Epidermal melanocyte (primary cell): ENCODE measurements around the gene TK1.
"Not testable (repeated sequence)": the region's sequence is repeated elsewhere in the genome, so short reads cannot be mapped to it uniquely, and the experiment has no call there.

ENCODE experiments used
- DNase-seq: peaks from one replicate; pipeline ENCODE4 v3.0.0; 2011; ENCODE audit warnings: low spot score; ENCODE audit not compliant: insufficient read length

The TK1 gene, protein sequence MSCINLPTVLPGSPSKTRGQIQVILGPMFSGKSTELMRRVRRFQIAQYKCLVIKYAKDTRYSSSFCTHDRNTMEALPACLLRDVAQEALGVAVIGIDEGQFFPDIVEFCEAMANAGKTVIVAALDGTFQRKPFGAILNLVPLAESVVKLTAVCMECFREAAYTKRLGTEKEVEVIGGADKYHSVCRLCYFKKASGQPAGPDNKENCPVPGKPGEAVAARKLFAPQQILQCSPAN

DNA sequence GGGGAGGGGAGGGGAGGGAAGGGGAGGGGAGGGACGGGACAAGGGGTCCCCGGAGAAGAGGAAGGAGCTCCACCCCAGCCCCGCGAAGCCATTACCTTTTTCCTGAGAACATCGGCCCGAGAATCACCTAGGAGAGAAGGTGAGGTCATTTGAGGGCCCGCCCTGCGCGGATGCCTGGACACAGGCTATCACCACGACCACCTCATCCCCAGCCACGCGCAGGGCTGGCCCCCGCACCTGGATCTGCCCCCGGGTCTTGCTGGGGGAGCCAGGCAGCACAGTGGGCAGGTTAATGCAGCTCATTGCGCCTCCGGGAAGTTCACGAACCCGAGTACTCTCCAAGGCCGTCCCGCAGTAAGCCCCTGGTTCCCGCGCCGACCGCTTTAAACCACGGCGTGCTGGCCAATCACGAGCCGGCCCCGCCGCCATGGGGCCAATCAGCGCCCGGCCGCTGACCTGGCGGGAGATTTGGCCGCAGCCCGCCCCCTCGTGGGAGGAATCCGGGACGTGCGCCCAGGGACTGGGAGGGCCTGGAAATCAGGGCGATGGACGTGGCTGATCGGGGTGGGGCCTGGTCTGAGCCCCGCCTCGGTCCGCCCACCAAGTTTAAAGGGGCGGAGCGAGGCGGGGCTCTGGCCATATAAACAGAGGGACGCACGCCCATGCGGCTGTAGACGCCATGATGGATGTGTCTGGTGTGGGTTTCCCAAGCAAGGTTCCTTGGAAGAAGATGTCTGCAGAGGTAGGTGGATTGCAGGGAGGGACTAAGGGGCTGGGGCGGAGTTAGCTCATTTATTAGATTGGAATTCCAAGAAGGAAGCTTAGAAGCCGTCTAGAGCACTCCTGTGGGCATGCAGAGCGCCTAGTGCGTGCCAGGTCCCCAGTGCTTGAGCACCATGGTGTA is at the start of gene TK1, which contains the start of gene AFMID:
TSS of gene TK1 (minus strand) at position 361 of the 904 bp plus-strand sequence. CDS start at position 303, 58 bp downstream.
TSS of gene AFMID (plus strand) at position 671 of the 904 bp plus-strand sequence. CDS start at position 680, 9 bp downstream.
- DNase-seq, result peak; percentile 99

- no peak for DNase-seq
Measured at GRCh38 chr17:78235885-78236284, 49.0 kb upstream of the TK1 start.

- not testable (repeated sequence) for DNase-seq
Measured at GRCh38 chr17:78235022-78235421, 48.2 kb upstream of the TK1 start.

DNA sequence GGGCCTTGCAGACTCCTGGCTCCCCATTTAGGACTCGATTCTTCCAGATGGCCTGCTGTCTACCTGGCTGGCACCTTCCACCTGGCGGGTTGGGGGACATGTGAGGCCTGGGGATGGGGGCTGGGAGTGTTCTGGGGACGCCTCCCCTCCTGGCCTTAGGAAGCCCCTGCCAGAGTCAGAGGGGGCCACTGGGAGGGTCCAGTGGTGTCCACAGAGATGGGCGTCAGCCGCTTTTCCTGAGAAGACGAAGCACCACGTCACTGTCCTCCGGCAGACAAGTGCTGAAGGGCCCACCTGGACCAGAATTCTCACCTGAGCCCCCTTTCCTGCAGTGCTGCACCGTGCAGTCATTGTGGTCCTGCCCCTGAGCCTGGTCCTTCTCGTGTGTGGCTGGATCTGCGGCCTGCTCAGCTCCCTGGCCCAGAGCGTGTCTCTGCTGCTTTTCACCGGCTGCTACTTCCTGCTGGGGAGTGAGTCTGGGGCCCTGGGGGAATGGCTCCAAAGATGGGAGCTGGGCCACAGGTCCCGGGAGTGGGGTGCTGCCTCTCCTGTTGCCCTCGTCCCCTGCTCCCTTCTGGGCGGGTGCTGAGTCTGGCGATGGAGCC is 47.5 kb upstream of the TK1 start:
- DNase-seq, result no peak

DNA sequence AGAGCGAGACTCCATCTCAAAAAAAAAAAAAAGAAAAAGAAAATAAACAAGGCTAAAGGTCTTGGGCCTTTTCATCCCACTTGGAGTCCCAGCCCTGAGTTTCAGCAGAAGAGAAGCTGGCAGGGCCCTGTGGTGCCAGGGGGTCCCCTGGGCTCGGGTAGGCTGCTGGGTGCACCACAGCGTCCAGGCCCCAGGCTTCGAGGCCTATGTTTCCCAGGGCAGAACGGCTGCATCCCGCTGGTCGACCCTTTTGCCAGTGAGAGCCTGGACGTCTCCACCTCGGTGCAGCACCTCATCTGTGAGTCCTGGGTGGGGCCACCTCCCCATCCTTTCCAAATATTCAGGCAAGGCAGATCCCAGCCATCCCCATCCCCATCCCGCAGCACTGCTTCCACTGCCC is 46.8 kb upstream of the TK1 start:
- DNase-seq, result no peak

DNA sequence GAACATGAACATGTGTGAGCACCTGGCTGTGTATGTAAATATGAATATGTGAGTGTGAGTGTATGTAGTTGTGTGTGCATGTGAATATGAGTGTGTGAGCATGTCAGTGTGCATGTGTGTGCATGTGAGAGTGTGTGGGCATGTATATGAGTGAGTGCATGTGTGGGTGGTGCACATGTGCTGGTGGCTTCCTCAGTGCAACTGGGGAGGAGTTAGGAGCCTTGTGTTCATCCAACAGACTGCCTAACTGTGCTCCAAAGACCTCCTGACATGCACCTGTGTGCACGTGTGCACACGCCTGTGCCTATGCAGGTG is 46.0 kb upstream of the TK1 start:
- DNase-seq, result no peak

DNA sequence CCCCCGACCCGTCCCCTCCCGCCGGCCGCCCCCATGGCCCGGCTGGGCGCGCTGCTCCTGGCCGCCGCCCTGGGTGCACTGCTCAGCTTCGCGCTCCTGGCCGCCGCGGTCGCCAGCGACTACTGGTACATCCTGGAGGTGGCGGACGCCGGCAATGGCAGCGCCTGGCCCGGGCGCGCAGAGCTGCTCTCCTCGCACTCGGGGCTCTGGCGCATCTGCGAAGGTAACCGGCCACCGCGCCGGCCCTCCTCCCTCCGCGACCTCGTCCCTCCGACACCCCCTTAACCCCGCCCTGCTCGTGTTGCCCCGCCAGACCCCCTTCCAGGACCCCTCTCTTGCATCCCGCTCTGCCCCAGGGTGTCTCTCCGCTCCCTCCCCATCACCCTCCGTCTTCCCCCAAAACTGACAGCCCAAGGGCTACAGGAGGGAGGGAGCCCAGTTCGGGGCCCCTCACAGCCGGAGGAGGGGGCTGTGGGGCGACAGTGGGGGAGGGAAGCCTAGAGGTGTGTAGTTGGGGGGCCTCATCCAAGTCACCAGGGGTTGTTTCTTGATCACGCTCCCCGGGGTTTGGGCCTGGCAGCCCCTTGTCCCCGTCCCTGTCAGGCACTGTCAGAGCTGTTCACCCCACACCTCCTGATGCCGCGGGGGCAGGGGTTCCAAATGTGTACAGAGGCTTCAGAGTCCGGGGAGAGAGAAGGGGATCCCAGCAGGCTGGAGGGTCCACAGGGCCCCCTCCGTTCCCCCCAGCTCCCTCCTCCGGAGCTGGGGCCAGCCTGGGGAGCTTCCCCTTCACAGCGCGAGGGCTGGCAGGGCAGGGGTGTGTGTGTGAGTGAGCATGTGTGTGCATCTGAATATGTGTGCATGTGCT is 45.4 kb upstream of the TK1 start:
- DNase-seq, result no peak

DNA sequence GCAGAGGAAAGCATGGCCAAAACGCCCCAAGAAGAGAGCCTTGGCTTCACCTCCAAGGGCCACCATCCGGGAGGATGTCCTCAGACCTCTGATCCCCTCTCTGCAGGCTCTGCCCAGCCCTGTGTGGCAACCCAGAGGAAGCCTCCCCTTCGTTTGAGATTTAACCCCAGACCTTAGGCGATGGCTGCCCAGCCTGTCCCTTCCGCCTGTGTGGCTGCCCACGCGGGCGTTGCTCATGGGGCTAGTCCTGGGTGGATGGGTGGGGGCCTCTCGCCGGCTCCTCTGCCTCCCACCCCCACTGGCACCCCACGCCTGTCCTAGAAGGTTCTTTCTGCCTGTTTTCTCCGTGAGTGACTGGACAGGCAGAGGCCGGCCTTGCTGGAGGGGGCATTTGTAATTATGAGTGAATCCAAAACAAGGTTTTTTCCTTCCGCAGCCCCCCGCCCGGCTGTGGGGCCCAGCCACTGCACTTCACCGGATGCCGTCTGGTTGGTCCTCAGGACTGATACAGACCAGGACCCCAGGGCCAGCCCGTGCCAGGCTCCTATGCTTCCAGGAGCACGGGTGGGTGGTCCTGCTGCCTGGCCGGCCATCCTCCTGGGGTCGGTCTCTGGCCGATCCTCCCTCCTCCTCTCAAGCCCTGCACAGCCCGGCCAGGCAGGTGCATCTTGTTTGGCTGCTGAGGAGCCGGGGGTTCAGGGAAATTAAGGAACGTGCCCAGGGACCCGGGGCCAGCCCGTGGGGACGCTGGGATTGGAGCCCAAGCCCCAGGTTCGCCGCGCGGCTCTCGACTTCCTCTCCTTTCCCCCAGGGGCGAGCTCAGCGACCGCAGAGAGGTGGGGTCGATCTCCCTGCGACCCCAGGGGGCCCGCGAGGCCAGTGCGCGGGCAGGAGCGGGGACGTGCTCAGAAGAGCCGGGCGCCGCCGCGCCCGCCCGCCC is 44.4 kb upstream of the TK1 start, which contains the start of gene TMEM235:
TSS of gene TMEM235 (plus strand) at position 636 of the 940 bp plus-strand sequence. CDS start 393 bp downstream, outside the sequence.
- no peak for DNase-seq

DNA sequence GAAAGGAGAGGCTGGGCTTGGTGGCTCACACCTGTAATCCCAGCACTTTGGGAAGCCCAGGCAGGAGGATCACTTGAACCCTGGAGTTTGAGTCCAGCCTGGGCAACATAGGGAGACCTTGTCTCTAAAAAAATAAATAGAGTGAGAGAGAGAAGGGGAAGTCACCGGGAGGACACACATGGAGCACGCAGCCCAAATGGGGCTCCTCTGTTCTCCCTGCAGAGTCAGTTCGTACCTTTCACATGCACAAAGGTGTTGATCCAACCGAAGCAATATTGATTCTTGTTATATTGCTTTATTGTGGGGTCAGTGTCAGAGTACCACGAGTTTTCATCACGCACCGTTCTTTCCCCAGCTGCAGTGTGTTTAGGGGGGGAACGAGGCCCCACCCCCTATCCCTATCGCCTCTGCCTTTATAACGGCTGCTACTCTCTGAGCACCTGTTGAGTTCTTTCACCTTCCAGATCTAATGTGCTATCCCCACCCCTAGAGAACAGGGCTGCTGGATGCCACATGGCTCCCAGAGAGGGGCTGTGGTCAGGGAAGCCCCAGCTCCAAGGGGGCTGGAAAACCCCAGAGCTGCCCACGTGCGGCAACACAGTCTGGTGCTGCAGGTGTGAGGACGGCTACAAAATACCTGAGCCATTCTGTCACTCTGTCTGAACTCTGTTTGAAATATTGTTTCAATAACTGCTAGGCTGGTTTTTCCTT is 43.6 kb upstream of the TK1 start:
- no peak for DNase-seq

DNA sequence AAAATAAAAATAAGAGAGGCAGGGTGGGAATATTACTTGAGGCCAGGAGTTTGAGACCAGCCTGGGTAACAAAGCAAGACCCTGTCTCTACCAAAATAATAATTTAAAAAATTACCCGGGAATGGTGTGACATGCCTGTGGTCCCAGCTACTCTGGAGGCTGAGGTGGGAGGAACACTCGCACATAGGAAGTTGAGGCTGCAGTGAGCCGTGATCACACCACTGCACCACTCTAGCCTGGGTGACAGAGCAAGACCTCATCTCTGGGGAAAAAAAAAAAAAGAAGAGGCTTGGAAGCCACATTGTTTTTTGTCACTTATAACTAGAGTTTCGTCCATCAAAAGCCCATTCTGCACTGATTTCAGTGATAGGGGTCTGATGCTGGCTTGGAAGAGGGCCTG is 41.3 kb upstream of the TK1 start:
- DNase-seq, result no peak

- no peak for DNase-seq
Measured at GRCh38 chr17:78227455-78227916, 40.6 kb upstream of the TK1 start.

GRCh38 chr17:78226759-78227454 is 40.1 kb upstream of the TK1 start:
- no peak for DNase-seq

DNA sequence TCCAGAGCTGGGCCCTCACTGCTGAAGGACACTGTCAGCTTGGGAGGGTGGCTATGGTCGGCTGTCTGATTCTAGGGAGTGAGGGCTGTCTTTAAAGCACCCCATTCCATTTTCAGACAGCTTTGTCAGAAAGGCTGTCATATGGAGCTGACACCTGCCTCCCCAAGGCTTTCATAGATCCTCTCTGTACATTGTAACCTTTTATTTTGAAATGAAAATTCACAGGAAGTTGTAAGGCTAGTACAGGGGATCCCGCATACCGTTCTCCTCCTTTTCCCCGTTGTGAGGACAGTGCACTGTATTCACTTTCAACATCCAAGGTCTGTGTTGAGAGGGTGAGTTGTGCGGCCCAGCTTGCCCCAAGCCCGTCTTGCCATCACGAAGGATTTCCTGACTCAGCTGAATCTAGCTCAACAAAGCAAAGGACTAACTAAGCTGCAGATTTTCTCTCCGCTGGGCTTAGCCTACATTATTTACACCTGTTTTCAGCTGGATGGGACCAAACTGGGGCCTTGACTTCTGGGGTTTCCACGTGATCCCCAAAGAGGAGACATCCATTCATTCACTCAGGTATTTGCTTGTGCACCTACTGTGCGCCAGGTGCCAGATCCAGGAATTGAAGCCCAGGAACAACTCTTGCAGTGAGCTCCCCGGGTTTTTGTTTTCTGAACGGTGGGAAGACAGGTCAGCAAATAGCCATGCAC is 39.4 kb upstream of the TK1 start:
- DNase-seq, result no peak

- no peak for DNase-seq
Measured at GRCh38 chr17:78225088-78225865, 38.4 kb upstream of the TK1 start.

GRCh38 chr17:78224231-78225087 is 37.6 kb upstream of the TK1 start:
- DNase-seq, result no peak

DNA sequence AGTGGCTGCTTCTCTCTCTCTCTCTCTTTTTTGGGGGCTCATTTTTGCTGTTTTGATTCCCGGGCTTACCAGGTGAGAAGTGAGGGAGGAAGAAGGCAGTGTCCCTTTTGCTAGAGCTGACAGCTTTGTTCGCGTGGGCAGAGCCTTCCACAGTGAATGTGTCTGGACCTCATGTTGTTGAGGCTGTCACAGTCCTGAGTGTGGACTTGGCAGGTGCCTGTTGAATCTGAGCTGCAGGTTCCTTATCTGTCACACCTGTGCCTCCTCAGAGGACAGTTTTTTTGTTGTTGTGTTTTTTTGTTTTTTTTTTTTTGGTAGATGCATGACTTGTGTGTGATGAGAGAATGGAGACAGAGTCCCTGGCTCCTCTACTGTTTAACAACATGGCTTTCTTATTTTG is 36.9 kb upstream of the TK1 start:
- DNase-seq, result no peak
